ENCODE data around the gene RFWD3.
A peak's percentile ranks its signal among the peaks of the same experiment; 100 is the strongest.

The RFWD3 gene

DNA sequence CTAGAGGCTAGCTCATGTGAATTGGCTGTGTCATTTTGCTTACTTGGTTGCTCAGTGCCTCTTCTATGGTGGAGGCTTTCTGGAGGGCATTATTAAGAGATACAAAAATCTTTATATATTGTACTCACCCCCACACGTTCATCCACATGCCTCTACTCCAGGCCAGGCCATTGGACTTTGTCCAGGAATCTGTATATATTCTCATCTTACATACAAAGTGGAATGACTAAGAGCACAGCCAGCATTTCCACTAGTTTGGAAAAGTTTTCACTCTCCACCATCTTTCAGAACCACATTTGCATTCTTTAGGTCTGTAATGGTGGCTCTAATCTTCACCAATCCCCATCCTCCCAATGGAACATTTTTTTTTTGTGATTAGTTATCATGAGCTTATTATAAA lies 55.0 kb downstream of the RFWD3 start:
- no peak for DNase-seq

DNA sequence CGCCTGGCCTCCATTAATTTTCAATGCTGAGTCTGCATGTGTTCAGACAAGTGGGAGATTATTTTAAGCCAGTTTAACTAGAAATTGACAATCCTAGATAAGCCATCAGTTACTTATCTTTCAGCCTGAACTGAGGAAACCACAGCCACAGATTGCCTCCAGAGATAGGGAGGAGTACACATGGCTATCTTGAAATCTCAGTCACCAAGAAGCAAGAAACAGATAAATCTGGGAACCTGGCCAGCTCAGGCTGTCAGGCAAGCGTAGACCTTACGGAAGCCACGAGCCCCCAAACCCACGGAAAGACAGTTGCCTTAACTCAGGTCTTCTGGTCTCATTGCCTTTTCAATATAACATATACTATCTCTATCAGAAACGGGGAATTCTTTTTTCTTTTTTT lies 57.7 kb downstream of the RFWD3 start:
- peak; percentile 79 for DNase-seq

DNA sequence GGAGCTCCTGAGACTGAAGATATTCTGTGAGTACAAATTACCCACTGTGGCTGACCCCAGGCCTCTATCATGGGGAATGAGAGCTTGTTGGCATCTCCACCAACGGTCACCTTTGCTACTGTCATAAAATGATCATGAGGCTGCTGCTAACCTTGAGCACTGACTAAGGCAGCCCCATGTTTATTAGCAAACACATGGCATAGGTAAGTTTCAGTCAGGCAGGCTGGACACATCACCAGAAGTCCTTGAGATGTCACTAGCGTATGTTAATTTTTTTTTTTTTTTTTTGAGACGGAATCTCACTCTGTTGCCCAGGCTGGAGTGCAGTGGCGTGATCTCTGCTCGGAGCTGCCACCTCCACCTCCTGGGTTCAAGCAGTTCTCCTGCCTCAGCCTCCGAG lies 58.3 kb downstream of the RFWD3 start:
- peak; percentile 58 for DNase-seq

DNA sequence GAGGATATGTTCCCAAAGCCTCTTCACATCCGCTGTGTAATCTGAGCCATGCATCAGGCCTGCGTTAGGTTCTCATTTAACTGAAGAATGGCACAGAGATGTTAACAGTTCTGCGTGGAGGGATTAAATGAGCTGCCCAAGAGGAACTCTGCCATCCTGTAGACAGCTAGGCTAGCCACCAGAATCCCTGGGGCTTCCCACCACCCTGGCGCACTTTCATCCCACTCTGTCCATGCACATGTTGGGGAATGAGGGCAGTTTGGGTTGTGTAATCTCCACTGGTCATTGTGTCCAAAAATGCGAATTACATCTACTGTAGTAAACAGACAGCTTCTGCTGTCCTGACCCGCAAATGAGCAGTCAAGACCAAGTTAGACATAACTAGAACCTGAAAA lies 58.7 kb downstream of the RFWD3 start:
- DNase-seq: no peak

DNA sequence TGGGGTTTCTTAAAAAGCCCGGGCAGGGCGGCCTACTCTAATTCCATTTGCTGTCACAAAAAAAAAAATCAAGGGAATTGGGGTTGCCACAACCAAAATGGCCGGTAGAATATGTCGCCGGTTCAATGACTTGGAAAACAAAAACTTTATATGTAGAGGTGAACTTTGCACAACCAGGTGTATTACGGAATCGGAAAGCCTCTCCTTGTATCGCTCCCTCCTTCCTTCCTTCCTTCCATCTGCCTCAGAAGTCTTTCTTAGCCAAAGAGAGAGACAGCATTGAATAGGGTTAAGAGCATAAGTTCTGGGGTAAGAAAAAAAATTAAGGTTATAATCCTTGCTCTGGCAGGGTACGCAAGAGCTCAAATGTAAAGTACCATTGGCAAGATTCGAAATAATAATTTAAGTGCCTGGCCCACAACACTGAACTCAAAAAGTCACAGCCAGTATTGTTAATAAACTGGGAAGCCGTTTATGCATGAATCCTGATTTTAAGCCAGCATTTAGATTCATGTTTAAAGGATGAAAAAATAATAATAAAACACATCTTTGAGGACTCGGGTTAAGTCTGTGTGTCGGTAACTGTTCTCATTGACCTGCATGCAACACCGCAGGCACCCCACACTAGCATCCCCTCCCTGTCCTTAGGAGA lies 59.2 kb downstream of the RFWD3 start:
- DNase-seq: peak; percentile 61

DNA sequence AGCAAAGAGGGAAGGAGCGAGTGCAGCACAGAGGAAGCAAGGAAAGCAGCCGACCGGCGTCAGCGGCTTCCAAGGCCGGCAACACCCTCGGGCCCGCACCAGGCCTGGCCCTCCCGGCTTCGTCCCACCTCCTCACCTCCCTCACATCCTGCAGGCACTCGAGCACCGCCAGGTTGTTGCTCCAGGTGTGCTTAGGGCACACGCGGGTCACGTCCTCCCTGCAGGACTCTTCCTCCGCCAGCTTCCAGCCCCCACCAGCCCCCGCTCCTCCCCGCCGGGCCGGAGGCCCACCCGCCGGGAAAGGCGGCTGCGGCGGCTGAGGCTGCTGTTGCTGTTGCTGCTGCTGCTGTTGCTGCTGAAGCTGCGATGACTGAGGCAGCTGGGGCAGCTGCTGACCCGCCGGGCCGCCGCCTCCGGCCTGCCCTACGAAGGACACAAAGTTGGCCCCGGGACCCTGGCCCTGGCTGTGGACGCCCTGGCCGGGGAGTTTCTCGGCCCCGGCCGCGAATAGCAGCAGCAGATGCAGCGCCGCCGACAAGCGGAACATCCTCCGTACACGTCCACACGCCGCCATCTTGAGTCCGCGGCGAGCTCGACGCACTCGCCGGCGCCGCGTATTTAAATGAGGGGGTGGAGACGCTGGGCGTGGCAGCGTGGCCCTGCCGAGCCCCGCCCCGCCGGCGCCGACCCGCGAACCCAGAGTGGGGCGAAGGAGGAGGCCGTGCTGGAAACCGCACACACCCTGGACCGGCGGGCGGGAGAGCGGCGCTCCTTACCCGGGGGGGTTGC lies 60.0 kb downstream of the RFWD3 start, which contains the start of gene GLG1:
GLG1 (minus strand) TSS at position 594 of the 789 bp plus-strand sequence; CDS start at position 574, 20 bp downstream.
- peak; percentile 97 for DNase-seq

DNA sequence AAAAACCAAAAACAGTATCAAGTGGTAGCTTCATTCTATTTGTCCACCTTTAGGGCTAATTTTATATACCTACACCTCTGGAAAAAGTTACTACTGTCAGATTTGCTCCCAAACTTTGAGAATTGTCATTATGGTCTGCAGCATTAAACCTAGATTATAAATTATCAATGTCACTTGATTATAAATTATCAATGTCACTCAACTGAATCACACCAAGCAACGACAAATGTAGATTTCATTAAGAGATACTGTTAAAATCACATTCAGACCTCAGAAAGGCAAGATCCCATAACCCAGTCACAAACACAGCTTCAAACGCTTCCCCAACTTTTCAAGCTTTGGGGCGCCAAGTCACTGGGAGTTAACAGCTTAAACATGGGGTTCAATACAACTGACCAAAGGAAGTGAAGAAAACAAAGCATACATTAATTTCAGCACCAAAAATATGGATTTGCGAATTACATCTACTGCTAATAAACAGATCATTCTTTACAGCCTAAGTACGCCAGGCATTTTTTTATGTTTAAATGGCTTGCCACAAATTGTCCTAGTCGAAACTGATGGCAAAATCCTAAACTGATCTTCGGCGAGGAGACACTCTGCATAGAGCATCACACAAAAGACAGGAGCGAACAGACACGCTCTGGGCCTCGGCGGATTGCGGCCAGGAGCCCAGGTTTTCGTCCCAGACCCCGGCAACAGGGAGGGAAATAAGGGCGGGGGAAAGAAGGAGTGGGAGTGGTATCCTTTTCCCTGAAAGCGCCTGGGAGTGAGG lies 60.7 kb downstream of the RFWD3 start:
- DNase-seq: peak; percentile 63

DNA sequence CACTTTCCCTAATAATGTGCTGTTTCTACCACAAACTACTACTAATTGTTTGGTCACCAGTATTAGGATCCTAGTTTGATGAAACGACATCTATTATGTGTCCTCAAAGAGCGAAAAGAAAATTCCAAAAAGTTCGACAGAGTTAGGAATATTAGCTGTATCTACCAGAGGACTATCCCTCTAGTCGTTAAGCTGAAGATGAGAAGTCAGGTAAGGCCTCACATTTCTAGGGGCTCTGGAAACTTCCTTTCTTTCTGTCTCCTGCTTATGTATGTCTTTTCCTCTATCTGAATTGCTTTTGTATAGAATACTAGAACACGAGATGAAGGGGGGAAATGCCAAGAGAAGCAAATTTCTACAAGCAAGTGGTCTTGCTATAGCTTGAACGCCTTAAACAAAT lies 61.3 kb downstream of the RFWD3 start:
- no peak for DNase-seq

DNA sequence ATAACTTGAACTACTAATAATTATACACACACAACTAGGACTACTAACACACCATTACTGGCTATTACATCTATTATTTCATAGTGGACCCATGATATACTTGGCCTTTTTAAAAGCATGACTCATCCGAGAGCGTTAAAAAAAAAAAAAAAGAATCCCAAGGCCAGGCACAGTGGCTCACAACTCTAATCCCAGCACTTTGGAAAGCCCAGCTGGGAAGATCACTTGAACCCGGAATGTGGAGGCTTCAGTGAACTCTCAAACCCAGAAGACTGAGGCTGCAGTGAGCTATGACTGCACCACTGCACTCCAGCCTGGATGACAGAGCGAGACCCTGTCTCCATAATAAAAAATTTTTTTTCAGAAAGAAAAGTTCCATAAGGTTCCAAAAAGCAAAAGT lies 62.8 kb downstream of the RFWD3 start:
- peak; percentile 12 for DNase-seq

DNA sequence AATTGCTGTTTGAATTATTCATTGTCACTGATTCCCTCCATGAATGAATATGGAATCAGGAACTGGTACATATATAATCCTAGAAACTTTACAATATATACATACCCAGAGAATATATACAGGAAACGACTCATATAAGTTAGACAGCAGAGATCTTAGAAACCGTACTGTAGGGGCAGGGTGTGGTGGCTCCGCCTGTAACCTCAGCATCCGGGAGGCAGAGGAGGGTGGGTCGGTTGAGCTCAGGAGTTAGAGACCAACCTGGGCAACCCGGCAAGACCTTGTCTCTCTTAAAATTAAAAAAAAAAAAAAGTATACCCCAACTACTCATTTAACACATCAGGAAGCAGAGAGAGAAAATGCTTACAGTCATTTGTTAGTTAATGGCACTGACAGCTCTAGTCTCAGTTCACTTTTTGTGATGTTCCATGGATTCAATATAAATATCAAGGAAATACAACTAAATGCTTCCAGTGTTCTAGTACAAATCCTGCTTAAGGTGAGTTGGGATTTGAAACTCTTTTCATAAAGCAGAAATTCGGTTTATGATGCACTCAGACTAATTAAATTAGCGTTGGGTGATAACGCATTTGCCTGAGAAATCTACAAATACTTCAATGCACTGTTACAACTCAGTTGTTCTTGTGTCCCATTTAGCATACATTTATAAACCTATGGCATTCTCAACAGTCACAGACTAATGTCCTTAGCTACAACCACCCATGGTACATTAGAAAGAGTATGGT lies 65.4 kb downstream of the RFWD3 start:
- peak; percentile 88 for DNase-seq

DNA sequence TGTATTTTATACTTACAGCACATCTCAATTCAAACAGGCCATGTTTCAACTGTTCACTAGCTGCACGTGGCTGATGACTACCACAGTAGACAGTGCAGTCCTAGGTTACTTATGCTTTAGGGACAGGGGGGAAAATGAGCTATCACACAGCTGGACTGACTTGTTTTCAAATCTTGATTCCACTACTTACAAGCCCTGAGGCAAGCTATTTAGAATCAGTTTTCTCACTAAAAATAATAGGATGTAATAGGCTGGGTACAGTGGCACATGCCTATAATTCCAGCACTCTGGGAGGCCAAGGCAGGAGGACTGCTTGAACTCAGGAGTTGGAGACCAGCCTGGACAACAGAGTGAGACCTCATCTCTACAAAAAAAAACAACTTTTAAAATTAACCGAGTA lies 70.1 kb downstream of the RFWD3 start:
- DNase-seq: peak; percentile 21

DNA sequence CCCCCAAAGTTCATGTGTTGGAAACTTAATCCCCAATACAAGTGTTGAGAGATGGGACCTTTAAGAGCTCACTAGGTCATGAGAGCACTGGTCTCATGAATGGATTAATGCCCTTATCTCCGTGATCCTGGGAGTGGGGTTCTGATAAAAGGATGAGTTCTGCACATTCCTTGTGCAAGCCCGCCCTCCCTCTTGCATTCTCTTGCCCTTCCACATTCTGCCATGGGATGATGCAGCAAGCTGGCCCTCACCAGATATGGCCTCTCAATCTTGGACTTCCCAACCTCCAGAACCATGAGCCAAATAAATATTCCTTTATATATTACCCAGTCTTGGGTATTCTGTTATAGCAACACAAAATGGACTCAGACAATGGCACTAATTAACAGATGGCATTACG lies 73.8 kb downstream of the RFWD3 start:
- DNase-seq: no peak

DNA sequence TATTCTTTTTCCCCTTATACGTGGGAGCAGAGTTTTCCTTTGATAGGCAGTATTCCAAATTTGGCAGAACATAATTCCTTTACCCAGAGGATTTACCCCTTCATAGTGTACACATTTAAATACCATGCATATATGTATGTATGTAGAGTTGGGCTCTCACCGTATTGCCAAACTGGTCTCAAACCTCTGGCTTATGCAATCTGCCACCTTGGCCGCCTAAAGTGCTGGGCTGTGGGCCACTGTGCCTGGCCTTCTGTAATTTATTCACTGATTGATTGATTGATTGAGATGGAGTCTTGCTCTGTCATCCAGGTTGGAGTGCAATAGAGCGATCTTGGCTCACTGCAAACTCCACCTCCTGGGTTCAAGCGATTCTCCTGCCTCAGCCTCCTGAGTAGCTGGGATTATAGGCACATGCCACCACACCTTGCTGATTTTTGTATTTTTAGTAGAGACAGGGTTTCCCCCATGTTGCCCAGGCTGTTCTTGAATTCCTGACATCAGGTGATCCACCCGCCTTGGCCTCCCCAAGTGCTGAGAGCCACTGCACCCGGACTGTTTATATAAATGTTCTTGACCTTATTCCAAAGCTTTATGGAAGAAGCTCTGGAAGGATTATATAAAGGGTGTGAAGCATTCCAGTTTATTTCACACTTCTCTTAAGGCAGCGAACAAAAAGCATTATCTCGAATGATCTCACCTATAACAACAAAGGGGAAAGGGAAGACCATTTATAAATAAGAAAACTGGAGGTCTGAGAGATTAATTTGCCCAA lies 74.6 kb downstream of the RFWD3 start:
- no peak for DNase-seq

DNA sequence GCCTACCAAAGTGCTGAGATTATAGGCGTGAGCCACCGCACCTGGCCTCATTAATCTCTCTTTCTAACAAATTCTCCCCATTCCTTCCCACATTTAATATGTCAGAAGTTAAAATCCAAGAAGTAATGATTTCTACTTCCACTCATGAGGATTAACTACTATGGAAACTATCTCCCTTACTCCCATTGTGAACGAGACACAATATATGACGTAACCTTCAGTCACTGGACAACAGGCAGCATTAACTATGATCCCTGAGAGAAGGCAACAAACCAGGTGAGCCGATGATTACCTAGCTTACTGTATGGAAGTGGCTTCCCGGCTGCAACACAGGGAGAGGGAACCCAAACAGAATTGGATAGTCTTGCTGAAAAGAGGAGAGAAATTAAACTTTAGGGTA lies 79.7 kb downstream of the RFWD3 start:
- DNase-seq: no peak

DNA sequence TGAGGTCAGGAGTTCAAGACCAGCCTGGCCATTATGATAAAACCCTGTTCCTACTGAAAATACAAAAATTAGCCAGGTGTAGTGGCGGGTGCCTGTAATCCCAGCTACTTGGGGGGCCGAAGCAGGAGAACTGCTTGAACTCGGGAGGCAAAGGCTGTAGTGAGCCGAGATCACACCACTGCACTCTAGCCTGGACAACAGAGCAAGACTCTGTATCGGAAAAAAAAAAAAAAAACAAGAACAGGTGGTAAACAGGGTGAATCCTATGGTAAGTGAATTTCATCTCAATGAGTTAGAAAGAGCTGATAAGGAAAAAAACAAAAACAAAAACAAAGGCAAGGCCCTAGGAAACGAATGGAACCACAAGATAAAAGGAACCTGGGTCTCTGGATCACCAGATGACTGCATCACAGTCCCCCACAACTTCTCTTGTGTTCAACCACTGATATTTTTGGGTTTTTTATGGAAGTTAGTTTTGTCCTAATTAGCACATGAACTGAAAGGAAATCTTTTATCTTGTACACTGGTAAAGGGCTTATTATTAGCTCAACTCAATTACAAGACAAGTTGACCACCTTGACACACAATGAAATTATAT lies 80.7 kb downstream of the RFWD3 start:
- DNase-seq: no peak

DNA sequence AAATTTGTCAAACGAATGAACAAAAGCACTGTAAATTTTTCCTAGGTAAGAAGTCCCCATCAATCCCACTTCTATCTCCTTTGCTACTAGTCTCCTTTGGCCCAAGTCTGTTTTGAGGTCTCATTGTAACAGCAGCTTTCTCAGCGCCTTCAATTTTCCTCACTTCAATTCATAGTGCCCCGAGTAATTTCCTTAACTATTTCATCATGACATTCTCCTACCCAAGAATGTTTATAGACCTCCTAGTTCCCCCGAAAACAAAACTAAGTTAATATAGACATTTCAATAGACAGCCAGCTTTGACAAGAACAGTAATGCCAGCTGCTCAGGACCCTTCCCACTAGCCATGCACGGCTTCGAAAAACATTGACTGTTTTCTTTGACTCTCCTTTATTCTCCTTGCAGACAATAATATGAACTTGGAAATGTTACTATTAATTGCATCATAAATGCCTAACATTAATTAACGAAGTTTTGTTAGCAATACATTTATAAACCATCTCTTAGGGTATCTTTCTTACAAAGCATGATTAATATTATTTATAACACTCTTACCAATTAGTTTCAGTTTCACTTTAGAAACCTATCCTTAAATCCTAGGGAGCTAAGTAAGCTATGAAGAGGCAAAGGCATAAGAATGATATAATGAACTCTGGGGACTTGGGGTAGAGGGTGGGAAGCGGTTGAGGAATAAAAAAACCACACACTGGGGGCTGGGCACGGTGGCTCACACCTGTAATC lies 82.6 kb downstream of the RFWD3 start:
- no peak for DNase-seq

DNA sequence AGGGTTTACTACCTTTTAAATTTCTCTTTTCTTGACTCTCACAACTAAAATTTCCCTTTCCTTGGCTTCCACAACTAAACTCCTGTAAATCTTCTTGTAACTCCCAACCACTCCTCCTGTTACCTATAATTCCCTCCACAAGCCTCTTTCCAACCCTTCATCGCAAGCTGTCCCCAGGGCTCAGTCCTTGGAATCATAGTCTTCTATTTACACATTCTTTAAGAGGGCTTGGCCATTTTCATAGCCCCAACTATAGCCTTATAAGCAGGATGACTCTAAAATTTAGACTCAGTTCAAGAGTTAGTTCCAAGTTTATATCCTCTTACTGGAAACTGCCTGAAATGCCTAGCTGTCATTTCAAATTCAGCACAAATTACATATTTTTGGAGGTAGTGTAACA lies 83.7 kb downstream of the RFWD3 start:
- no peak for DNase-seq

DNA sequence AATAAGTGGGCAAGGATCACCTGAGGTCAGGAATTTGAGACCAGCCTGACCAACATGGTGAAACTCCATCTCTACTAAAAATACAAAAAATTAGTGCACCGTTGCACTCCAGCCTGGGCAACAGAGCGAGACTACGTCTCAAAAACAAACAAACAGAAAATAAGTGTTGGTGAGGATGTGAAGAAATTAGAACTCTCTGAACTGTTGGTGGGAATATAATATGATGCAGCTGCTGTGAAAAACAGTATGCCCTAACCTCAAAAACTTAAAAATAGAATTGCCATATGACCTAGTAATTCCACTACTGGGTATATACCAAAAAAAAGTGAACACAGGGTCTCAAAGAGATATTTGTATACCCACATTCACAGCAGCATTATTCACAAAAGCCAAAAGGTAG lies 85.8 kb downstream of the RFWD3 start:
- DNase-seq: no peak

DNA sequence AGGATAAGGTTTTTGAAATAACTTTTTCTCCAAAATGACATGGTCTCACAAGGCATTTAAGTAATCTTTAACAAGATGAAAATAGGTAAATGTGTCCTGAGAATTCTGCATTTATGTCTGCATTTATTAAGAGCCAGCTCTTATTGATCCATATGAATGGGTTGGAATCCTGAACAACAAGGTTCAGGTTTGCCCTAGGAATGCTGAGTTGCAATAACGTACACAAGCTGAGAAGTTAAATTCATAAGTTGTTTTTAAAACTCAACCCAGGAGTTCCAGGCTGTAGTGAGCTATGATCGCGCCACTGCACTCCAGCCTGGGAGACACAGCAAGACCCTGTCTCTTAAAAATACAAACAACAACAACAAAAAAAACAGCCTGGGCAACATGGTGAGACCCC lies 87.8 kb downstream of the RFWD3 start:
- no peak for DNase-seq

DNA sequence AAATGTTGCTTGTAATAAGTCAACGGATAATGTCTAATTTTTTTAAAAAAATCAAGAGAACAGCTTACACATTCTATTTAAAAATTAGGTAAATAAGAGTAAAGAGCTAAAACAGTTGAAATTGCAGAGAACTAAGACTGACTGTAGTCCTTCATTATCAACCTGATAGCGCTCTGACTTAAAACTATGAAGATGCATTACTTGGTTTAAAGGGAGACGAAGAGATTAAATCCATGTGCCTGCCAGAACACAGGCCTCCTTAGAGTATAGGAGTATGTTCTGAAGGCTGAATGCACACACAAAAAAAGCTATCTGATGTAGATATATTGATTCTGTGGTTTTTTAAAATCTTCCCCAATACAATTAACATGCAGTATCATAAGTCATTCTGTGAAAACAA lies 88.2 kb downstream of the RFWD3 start:
- no peak for DNase-seq

DNA sequence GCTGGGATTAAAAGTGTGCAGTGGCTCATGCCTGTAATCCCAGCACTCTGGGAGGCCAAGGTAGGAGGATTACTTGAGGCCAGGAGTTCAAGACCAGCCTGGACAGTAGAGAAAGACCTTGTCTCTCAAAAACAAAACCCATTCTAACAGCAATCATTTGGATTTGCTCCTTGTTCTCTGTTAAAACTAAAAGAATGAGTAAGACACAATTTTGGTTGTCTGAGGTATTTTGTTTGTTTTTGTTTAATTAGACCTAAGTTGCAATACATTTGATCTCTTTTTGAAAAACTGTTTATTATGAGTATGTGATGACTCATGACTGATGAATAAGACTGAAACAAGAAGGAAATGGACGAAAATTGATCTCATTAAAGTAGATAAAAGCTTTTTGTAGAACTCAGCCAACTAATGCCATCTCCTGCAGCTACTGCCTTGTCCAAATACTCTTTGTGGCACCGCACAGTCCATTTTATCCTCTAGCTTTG lies 88.8 kb downstream of the RFWD3 start:
- no peak for DNase-seq
